Ishikawa (cell line): ENCODE measurements around the gene MALRD1.

ENCODE experiments used
- CEBPB ChIP-seq: IDR thresholded peaks from 2 replicates; pipeline ENCODE4 v1.6.1; 2012
- CREB1 ChIP-seq: IDR thresholded peaks from 2 replicates; pipeline ENCODE4 v1.6.1; 2012; ENCODE audit warnings: low read depth
- EGR1 ChIP-seq: IDR thresholded peaks from 2 replicates; pipeline ENCODE4 v1.6.1; 2012
- EP300 ChIP-seq: IDR thresholded peaks from 2 replicates; pipeline ENCODE4 v1.6.1; 2012; ENCODE audit warnings: borderline replicate concordance
- FOXM1 ChIP-seq: IDR thresholded peaks from 2 replicates; pipeline ENCODE4 v1.6.1; 2012; ENCODE audit warnings: low read depth, borderline replicate concordance
- MAX ChIP-seq: IDR thresholded peaks from 2 replicates; pipeline ENCODE4 v1.6.1; 2012
- NFIC ChIP-seq: IDR thresholded peaks from 2 replicates; pipeline ENCODE4 v1.6.1; 2012
- RAD21 ChIP-seq: IDR thresholded peaks from 2 replicates; pipeline ENCODE4 v1.6.1; 2012; ENCODE audit warnings: low read depth
- REST ChIP-seq: IDR thresholded peaks from 2 replicates; pipeline ENCODE4 v1.6.1; 2012; ENCODE audit warnings: low read depth, mild to moderate bottlenecking
- TAF1 ChIP-seq: IDR thresholded peaks from 2 replicates; pipeline ENCODE4 v1.6.1; 2012; ENCODE audit warnings: low read depth, mild to moderate bottlenecking
- TCF12 ChIP-seq: IDR thresholded peaks from 2 replicates; pipeline ENCODE4 v1.6.1; 2012; ENCODE audit warnings: low read depth
- TEAD4 ChIP-seq: IDR thresholded peaks from 2 replicates; pipeline ENCODE4 v1.6.1; 2012
- USF1 ChIP-seq: IDR thresholded peaks from 2 replicates; pipeline ENCODE4 v1.6.1; 2012
- YY1 ChIP-seq: IDR thresholded peaks from 2 replicates; pipeline ENCODE4 v1.6.1; 2012; ENCODE audit warnings: low read depth
- ZBTB7A ChIP-seq: IDR thresholded peaks from 2 replicates; pipeline ENCODE4 v1.6.1; 2012; ENCODE audit warnings: low read depth

The MALRD1 gene

GRCh38 chr10:19491166-19491565, 442.6 kb downstream of the MALRD1 start:
- TF ChIP-seq REST, result no peak
- TF ChIP-seq YY1, result no peak
- TF ChIP-seq FOXM1, result no peak
- no peak for TF ChIP-seq CEBPB
- TF ChIP-seq TCF12, result no peak
- no peak for TF ChIP-seq TAF1
- TF ChIP-seq USF1, result no peak
- TF ChIP-seq RAD21, result no peak
- TF ChIP-seq EP300, result no peak
- TF ChIP-seq TEAD4, result no peak
- TF ChIP-seq CREB1, result no peak
- no peak for TF ChIP-seq ZBTB7A
- no peak for TF ChIP-seq NFIC
- TF ChIP-seq MAX, result no peak

- TF ChIP-seq EGR1 (no peak), ZBTB7A (no peak), MAX (no peak), TEAD4 (no peak), RAD21 (no peak), FOXM1 (no peak), CREB1 (no peak), CEBPB (no peak), REST (no peak), TCF12 (no peak), USF1 (no peak), TAF1 (no peak), NFIC (no peak), EP300 (no peak), YY1 (no peak)
These were observed 445.3 kb downstream of the MALRD1 start for GRCh38 chr10:19493917-19494316.

GRCh38 chr10:19497026-19497425, 448.4 kb downstream of the MALRD1 start:
- TF ChIP-seq TAF1, result no peak
- no peak for TF ChIP-seq MAX
- TF ChIP-seq TCF12, result no peak
- TF ChIP-seq USF1, result no peak
- no peak for TF ChIP-seq CEBPB
- TF ChIP-seq ZBTB7A, result no peak
- TF ChIP-seq RAD21, result no peak
- no peak for TF ChIP-seq EGR1
- TF ChIP-seq NFIC, result no peak
- TF ChIP-seq EP300, result no peak

GRCh38 chr10:19498393-19499290, 450.0 kb downstream of the MALRD1 start:
- TF ChIP-seq MAX (no peak), FOXM1 (no peak), EP300 (no peak), YY1 (no peak), RAD21 (no peak), NFIC (no peak), CEBPB (no peak), TAF1 (no peak), USF1 (no peak), TCF12 (no peak), EGR1 (no peak)
